SKM-1 (cell line): ENCODE results near the gene MED20.

ENCODE experiments used
- DNase-seq: peaks from one replicate; lab custom pipeline; 2025; ENCODE audit not compliant: unreplicated experiment; lab: John Stamatoyannopoulos, UW

The MED20 gene

GRCh38 chr6:41859356-41859755 is 61.6 kb downstream of the MED20 start:
- no peak for DNase-seq

DNA sequence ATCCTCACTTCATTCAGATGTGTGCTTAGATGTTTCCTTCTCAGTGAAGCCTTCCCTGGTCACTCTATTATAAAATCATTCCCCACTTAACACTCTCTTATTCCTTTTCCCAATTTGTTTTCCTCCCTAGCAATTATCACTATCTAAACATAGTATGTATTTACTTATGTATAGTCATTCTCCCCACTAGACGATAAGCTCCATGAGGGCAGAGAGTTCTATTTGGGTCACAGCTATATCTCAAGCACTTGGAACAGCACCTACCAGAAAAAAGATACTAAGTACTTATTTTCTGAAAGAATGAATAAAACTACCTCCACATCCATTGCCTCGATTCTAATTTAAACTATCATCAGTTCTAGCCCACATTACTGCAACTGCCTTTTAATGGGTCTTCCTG is 62.2 kb downstream of the MED20 start:
- DNase-seq: no peak
